IPS-20b (cell line): ENCODE results near the gene SUGCT.

Experiments used
- H3K27ac ChIP-seq: one replicate; pipeline ENCODE4 v1.5.1; 2013; ENCODE audit warnings: low read length
- H3K27me3 ChIP-seq: 2 replicates; pipeline ENCODE4 v1.6.1; 2013; ENCODE audit warnings: mild to moderate bottlenecking, low read length, inconsistent platforms; ENCODE audit not compliant: insufficient read depth
- H3K36me3 ChIP-seq: 2 replicates; pipeline ENCODE4 v1.6.1; 2013; ENCODE audit warnings: low read depth, mild to moderate bottlenecking, inconsistent platforms, low read length, moderate library complexity; ENCODE audit not compliant: insufficient read depth
- H3K4me1 ChIP-seq: 2 replicates; pipeline ENCODE4 v1.6.1; 2013; ENCODE audit warnings: mild to moderate bottlenecking, control low read depth, inconsistent platforms, low read length, moderate library complexity; ENCODE audit not compliant: insufficient read depth
- H3K4me3 ChIP-seq: 2 replicates; pipeline ENCODE4 v1.5.1; 2013; ENCODE audit warnings: mild to moderate bottlenecking, low read length, inconsistent platforms
- H3K9ac ChIP-seq: 2 replicates; pipeline ENCODE4 v1.6.1; 2013; ENCODE audit warnings: low read depth, mild to moderate bottlenecking, inconsistent platforms, low read length, moderate library complexity
- H3K9me3 ChIP-seq: 2 replicates; pipeline ENCODE4 v1.6.1; 2013; ENCODE audit warnings: mild to moderate bottlenecking, low read depth, low read length, inconsistent platforms; ENCODE audit not compliant: insufficient read depth

SUGCT gene

DNA sequence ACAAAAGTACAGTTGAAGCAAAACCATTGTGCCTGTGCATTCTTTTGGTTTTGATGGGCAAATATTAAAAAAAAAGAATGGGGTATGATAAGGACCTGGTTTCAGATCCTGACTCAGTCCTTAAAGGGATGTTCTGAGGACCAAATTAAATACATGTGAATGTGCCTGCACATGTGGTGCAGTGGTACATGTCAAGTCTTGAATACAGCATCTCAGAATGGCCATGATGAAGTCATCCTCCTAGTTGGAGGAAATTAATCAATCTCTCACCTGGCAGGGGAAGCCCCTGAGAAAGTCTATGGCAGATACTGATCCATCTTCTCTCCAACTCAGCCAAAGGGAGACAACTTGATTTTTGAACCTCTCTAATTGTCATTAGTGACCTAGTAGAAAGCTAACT lies 207.0 kb downstream of the SUGCT start:
- Histone ChIP-seq H3K27ac (no peak overlapping the region), H3K36me3 (no peaks in the 10 kb centered on the region), H3K27me3 (no peaks in the 10 kb centered on the region), H3K9me3 (peaks cover 14% of the 10 kb centered on the region; the same call in 1 of the 2 replicates), H3K4me3 (no peak overlapping the region), H3K9ac (no peak overlapping the region), H3K4me1 (no peaks in the 10 kb centered on the region)

GRCh38 chr7:40346554-40346953 lies 211.7 kb downstream of the SUGCT start:
- Histone ChIP-seq H3K9me3 (no peaks in the 10 kb centered on the region), H3K9ac (no peak overlapping the region), H3K4me1 (no peaks in the 10 kb centered on the region)

DNA sequence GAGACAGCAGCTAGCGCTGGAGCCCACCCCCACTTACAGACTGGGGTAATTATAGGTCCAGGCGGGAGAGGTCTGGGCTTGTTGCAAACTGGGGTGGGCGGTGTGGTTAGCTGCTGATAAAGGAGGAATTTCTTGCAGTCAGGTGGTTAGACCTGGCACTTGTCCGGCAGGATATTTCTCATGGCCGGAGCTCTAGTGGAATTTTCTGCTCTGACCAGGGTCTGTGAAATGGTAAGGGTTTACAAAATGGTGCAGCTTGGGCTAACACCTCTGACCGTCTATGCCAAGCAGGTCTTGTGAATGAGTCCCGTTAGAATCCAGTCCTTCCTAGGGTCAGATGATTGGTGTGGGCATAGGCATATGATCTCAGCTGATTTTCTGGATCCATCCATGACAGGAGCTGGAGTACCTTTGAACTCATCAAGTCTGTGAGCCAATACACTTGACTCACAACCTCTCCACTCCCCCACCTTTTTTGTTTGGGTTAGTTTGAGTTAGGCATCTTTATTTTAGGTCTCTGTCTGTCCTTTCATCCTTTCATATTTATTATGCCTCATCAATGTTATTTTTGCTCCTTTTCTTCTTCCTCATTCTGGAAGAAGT lies 213.4 kb downstream of the SUGCT start:
- Histone ChIP-seq H3K36me3 (no peaks in the 10 kb centered on the region), H3K9me3 (no peaks in the 10 kb centered on the region), H3K27me3 (no peaks in the 10 kb centered on the region), H3K9ac (no peak overlapping the region), H3K27ac (no peak overlapping the region), H3K4me3 (no peak overlapping the region), H3K4me1 (no peaks in the 10 kb centered on the region)

More at GRCh38 chr7:40346554-40346953, 211.7 kb downstream of the SUGCT start:
- Histone ChIP-seq H3K27ac (no peak overlapping the region), H3K4me3 (no peak overlapping the region), H3K27me3 (no peaks in the 10 kb centered on the region), H3K36me3 (no peaks in the 10 kb centered on the region)

- no peaks in the 10 kb centered on the region for H3K36me3 ChIP-seq
- no peaks in the 10 kb centered on the region for H3K4me1 ChIP-seq
- H3K4me3 ChIP-seq = no peak overlapping the region
- H3K9ac ChIP-seq = no peak overlapping the region
- no peaks in the 10 kb centered on the region for H3K9me3 ChIP-seq
- no peaks in the 10 kb centered on the region for H3K27me3 ChIP-seq
- H3K27ac ChIP-seq = no peak overlapping the region
Measured at GRCh38 chr7:40350100-40350499, 215.3 kb downstream of the SUGCT start.

DNA sequence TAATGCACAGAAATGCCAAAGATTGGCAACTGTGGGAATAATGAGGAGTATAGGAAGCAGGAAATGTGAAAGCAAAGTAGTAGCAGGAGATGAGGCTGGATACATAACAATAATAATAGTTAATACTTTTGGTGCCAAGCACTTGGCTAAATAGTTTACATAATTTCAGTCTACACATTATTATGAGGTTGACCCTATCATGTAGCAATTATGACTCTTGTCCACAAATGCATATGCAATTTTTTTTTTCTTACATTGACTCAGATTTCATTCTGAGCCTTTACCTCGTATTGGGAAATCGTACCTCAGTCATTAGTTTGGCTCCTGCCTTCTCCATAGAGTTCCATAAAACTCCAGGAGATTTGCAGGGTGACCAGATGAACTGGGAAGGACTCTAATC lies 219.9 kb downstream of the SUGCT start:
- H3K36me3 ChIP-seq = no peaks in the 10 kb centered on the region
- H3K9ac ChIP-seq = no peak overlapping the region
- no peak overlapping the region for H3K27ac ChIP-seq
- H3K4me3 ChIP-seq = no peak overlapping the region
- H3K9me3 ChIP-seq = no peaks in the 10 kb centered on the region
- H3K4me1 ChIP-seq = no peaks in the 10 kb centered on the region
- no peaks in the 10 kb centered on the region for H3K27me3 ChIP-seq

- H3K9me3 ChIP-seq = no peaks in the 10 kb centered on the region
- H3K27ac ChIP-seq = no peak overlapping the region
- no peaks in the 10 kb centered on the region for H3K27me3 ChIP-seq
- no peaks in the 10 kb centered on the region for H3K4me1 ChIP-seq
- no peaks in the 10 kb centered on the region for H3K36me3 ChIP-seq
- H3K4me3 ChIP-seq = no peak overlapping the region
- H3K9ac ChIP-seq = no peak overlapping the region
Measured at GRCh38 chr7:40356312-40356711, 221.5 kb downstream of the SUGCT start.

DNA sequence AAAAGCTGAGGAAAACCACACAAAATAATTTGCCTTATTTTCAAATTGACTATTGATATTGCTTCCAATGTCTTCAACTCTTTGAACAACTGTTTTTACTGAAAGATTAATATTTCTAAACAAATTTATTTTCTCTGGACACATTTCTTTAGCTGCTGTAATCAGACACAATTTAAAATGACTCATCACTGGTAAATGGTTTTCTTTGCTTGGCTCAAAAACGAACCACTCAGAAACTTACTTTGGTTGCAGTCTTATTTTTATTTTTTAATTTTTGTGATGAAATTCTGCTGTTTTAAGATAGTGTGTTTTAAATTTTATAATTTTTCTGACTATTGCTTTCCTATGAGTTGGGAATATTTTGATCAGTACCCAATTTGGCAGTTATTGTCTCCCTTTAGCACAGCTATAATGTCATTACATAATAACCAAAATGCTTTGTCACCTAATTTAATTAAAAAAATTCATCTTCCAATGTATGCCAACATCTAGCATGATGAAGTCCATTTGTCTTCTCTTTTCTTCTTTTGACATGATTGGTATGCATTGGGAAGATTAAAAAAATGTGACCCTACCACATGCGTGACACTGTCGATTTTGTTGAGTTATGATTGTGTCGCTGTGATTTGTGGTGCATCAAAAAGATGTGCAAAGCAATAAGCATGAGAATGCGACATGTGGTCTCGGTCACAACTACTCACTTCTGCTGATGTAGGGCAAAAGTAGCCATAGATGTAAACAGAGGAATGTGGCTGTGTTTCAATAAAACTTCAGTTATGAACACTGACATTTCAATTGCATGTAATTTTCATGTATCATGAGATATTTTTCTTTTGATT lies 222.3 kb downstream of the SUGCT start:
- Histone ChIP-seq H3K9me3 (no peaks in the 10 kb centered on the region), H3K4me3 (no peak overlapping the region), H3K9ac (no peak overlapping the region), H3K4me1 (no peaks in the 10 kb centered on the region), H3K27me3 (no peaks in the 10 kb centered on the region), H3K27ac (no peak overlapping the region), H3K36me3 (no peaks in the 10 kb centered on the region)

- no peaks in the 10 kb centered on the region for H3K9me3 ChIP-seq
- H3K27me3 ChIP-seq = no peaks in the 10 kb centered on the region
- H3K36me3 ChIP-seq = no peaks in the 10 kb centered on the region
- no peaks in the 10 kb centered on the region for H3K4me1 ChIP-seq
- H3K27ac ChIP-seq = no peak overlapping the region
- no peak overlapping the region for H3K9ac ChIP-seq
- H3K4me3 ChIP-seq = no peak overlapping the region
Measured at GRCh38 chr7:40369641-40370277, 235.0 kb downstream of the SUGCT start.

GRCh38 chr7:40371806-40372440 lies 237.1 kb downstream of the SUGCT start:
- Histone ChIP-seq H3K4me3 (no peak overlapping the region), H3K36me3 (no peaks in the 10 kb centered on the region), H3K4me1 (no peaks in the 10 kb centered on the region), H3K9me3 (no peaks in the 10 kb centered on the region), H3K27ac (no peak overlapping the region), H3K9ac (no peak overlapping the region), H3K27me3 (no peaks in the 10 kb centered on the region)

DNA sequence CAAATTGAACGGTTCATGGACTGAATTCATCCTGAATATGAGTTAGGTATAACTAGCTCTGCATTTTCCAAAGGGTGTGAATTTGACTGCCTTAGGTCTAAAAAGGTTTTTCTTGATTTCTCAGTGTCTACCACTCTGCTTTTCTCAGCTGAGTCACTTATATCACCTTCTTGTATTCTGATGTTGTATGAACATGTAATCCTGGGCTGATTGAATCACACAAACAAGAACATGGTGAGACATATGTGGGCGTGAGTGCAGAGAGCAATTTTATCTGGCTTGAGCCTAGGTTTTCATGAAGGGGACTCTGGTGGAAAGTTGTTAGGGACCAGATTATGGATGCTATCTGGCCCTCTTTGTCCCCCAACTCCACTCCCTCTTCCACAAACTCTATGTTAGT lies 239.8 kb downstream of the SUGCT start:
- Histone ChIP-seq H3K9me3 (no peaks in the 10 kb centered on the region; the same call in 1 of the 2 replicates), H3K4me1 (no peaks in the 10 kb centered on the region), H3K36me3 (no peaks in the 10 kb centered on the region)

DNA sequence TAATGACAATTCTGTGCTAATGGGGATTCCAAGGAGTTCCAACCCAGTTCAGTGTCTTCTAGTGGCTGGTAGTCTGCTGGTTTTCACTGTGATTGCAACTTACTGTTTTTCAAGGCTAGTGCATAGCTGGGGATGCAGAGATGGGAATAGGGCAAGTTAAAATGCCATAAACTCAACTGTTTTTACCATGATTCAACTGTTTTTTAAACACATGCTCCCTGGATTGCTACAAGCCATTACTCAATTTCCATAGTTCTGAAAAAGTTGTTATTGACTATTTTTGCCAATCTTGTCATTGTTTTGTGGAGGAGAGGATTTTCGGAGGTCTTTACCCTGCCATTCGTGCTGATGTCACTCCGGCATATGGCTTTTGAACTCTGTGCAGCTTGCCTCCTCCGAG lies 245.3 kb downstream of the SUGCT start:
- no peak overlapping the region for H3K27ac ChIP-seq
- no peak overlapping the region for H3K4me3 ChIP-seq
- H3K36me3 ChIP-seq = no peaks in the 10 kb centered on the region
- H3K27me3 ChIP-seq = no peaks in the 10 kb centered on the region
- no peaks in the 10 kb centered on the region; the same call in 1 of the 2 replicates for H3K9me3 ChIP-seq
- no peaks in the 10 kb centered on the region for H3K4me1 ChIP-seq
- no peak overlapping the region for H3K9ac ChIP-seq

More for the DNA sequence above, 239.8 kb downstream of the SUGCT start:
- Histone ChIP-seq H3K9ac (no peak overlapping the region), H3K4me3 (no peak overlapping the region), H3K27ac (no peak overlapping the region), H3K27me3 (no peaks in the 10 kb centered on the region)
